HG02763 (cell line): ENCODE measurements around the gene MST1R.
A peak's percentile ranks its signal among the peaks of the same experiment; 100 is the strongest.
"Not testable (repeated sequence)": the region's sequence is repeated elsewhere in the genome, so short reads cannot be mapped to it uniquely, and the experiment has no call there.

Source experiments
- ATAC-seq: cut with Tn5 transposase; IDR thresholded peaks from one replicate; pipeline ENCODE4 v1.9.1; 2021; ENCODE audit warnings: mild to moderate bottlenecking, moderate library complexity; ENCODE audit not compliant: unreplicated experiment

The MST1R gene

DNA sequence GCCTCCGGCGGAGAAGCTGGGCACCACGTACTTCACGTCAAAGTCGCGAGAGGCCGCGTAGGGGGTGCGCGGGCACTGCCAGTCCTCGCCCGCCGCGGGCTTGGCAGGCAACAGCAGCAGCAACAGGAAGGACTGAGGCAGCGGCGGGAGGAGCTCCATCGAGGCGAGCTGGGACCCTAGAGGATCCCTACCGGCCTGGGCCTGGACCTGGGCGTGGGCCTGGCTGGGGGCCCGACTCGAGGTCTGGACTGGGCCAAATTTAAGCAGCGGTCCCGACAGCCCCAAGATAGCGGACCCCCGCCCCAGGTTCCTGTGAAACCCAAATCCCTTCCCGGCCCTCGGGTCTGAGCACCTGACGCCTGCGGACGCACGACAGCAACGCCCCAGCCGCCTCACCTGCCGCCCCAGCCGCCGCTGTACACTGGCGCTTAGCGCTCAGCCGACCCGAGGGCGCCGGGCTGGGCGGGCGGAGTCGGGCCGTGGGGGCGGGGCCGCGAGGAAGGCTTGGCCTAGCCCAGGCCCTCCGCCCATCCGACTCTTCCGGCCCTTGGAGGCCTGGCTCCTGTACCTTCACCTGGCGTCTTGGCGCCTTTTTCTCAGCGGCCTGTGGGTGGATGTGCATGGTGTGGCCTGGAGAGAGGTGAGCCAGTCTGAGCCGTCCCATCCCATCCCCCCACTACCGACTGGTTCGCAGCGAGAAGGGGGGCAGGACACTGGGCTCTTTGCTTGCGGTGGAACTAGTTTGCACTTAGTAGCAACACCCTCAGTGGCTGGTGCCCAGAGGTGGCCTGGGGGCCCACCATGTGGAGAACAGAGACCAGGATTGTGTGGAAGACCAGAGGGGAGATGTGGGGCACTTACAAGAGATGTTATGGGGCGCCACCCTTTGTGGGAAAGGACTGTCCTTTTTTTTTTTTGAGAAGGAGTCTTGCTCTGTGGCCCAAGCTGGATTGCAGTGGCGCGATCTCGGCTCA, at the start of gene MST1R:
MST1R (minus strand) TSS at position 423 of the 974 bp plus-strand sequence; CDS start at position 159, 264 bp downstream.
- peak; percentile 72 for ATAC-seq

DNA sequence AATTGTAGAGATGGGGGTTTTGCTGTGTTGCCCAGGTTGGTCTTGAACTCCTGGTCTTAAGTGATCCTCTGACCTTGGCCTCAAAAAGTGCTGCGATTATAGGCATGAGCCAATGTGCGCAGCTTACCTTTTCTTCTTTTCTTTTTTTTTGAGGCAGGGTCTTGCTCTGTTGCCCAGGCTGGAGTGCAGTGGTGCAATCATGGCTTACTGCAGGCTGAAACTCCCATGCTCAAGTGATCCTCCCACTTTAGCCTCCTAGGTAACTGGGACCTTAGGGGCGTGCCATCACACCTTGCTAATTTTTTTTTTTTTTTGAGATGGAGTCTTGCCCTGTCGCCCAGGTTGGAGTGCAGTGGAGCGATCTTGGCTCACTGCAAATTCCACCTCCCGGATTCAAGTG, 49.3 kb upstream of the MST1R start:
- no peak for ATAC-seq

- ATAC-seq, result no peak
Observed at GRCh38 chr3:49942651-49943050, 39.0 kb upstream of the MST1R start.

DNA sequence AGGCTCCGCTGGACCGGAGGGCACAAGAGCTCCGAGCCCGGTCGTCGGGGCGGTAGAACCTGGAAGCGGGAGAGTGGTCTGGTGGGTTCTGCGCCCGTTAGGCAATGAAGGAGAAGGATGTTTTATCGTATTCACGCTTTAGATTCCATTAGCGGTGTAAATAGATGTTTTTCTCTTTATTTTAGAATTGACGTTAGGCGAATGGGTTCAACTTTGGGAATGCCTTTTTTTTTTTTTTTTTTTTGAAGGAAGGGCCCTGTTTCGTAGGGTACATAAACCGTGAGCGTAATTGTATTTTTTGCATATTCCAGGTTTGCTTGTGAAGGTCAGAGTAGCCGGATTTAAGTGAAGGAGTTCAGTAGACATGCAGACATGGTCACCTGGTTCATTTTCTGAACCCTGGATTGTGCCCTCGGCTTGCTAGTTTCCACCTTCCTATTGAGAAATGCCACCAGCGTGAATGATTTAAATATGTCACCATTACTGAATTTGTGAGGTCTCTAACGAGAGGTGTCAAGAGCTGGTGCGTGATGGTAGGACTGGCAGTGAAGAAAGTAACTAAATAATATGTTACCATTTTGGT, 37.1 kb upstream of the MST1R start:
- ATAC-seq, result no peak

GRCh38 chr3:49939858-49940666, 36.4 kb upstream of the MST1R start, which contains the start of gene RBM6:
TSS of gene RBM6 (plus strand) at chr3:49940150. CDS start at chr3:49962642, 22,492 bp downstream.
- ATAC-seq, result peak; percentile 92

GRCh38 chr3:49937090-49937489, 33.4 kb upstream of the MST1R start:
- no peak for ATAC-seq

DNA sequence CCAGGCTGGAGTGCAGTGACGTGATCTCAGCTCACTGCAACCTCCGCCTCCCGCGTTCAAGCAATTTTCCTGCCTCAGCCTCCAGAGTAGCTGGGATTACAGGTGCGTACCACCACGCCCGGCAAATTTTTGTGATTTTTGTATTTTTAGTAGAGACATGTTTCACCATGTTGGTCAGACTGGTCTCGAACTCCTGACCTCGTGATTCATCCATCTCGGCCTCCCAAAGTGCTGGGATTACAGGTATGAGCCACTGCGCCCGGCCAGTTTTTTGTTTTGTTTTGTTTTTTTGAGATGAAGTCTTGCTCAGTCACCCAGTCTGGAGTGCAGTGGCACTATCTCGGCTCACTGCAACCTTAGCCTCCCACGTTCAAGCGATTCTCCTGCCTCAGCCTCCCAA, 28.6 kb upstream of the MST1R start:
- not testable (repeated sequence) for ATAC-seq

DNA sequence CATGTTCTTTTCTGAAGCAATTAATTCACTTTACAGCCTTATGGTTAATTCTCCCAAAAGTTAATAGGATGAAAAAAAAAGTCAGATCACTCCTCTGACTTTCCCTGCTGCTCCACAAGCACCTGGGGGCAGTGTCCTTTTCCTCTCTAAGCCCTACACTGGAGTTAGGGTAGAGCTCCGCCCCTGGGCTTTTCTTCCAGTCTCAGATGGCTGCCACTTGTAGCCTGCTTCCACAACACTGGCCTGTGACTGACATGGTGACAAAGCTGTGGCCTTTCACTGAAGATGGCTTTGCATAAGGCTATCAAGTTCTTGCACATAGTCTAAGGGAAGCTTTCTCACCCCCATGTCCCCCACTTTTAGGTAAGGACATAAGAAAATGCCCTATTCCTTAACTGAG, 27.2 kb upstream of the MST1R start:
- ATAC-seq, result no peak

GRCh38 chr3:49930168-49930690, 26.6 kb upstream of the MST1R start:
- ATAC-seq, result no peak

GRCh38 chr3:49929291-49930167, 25.9 kb upstream of the MST1R start, which contains the start of gene MON1A:
TSS of gene MON1A (minus strand) at chr3:49929811. CDS start at chr3:49913346, 16,465 bp downstream.
- ATAC-seq, result peak; percentile 87

DNA sequence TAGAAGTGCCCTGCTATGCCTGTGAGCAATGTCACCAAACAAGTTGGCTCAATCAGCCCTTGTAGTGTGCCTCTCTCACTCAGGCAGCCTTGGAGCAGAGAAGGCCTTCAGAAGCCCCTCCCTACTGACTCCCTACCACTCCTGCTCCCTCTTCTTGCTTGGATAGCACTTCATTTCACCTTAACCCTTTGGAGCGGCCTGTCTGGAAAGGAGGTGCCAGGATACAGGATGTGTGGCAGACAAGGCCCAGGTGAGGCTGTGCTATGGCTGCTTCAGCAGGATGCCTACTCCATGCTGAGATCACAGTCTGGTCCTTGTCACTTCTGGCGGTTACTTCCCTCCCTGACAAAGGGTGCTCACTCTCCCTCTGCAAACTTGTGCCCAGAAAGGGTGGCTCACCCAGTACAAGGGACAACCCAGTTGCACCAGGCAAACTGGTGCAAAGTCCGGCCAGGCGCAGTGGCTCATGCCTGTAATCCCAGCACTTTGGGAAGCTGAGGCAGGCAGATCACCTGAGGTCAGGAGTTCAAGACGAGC, 24.9 kb upstream of the MST1R start:
- ATAC-seq, result no peak

- no peak for ATAC-seq
Observed at GRCh38 chr3:49927798-49928197, 24.1 kb upstream of the MST1R start.

DNA sequence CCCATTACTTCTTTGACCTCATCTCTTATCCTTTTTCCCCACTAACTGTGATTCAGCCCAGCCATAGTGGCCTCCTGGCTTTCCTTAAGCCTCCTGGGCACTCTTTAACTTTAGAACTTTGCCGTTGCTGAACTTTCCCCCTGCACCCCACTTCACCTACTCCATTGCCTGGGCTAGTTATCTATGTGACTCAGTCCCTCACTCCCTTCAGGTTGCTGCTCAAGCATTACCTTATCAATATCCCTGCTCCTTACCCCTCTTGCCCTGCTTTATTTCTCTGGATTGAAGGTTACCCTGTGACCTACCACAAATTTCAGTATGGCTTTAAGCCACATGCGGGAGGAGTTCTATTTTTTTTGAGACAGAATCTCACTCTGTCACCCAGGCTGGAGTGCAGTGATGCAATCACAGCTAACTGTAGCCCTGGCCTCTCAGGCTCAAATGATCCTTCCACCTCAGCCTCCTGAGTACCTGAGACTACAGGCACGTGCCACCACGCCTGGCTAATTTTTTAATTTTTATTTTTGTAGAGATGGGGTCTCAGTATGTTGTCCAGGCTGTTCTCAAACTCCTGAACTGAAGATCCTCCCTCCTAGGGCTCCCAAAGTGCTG, 22.6 kb upstream of the MST1R start:
- no peak for ATAC-seq

GRCh38 chr3:49925485-49925884, 21.8 kb upstream of the MST1R start:
- ATAC-seq, result no peak

- no peak for ATAC-seq
Observed at GRCh38 chr3:49924683-49925082, 21.0 kb upstream of the MST1R start.

GRCh38 chr3:49917806-49918590, 14.3 kb upstream of the MST1R start:
- not testable (repeated sequence) for ATAC-seq

- no peak for ATAC-seq
Observed at GRCh38 chr3:49916686-49917085, 13.0 kb upstream of the MST1R start.

- ATAC-seq, result no peak
Observed at GRCh38 chr3:49914906-49915305, 11.2 kb upstream of the MST1R start.
